Renal cortical epithelial cell (primary cell): ENCODE measurements around the gene IQCM. TPM values are rescaled to one million over a fixed set of nuclear protein-coding genes. Genes with fewer than 3 reads are reported as not detected.
A peak's percentile ranks its signal among the peaks of the same experiment; 100 is the strongest.

ENCODE experiments used
- DNase-seq: peaks from one replicate; pipeline ENCODE4 v3.0.0-alpha.2; 2011; ENCODE audit warnings: low read depth
- total RNA-seq: library from RNA; depleted of rRNA; stranded (reverse); fragments of >200 nt; gene quantifications from 2 replicates; pipeline ENCODE4 v1.2.3, GENCODE V29; 2014

IQCM gene
- total RNA-seq, 1 donor from 2014 or later = not detected

GRCh38 chr4:149711593-149712365 is 103.9 kb downstream of the IQCM start:
- DNase-seq = no peak

DNA sequence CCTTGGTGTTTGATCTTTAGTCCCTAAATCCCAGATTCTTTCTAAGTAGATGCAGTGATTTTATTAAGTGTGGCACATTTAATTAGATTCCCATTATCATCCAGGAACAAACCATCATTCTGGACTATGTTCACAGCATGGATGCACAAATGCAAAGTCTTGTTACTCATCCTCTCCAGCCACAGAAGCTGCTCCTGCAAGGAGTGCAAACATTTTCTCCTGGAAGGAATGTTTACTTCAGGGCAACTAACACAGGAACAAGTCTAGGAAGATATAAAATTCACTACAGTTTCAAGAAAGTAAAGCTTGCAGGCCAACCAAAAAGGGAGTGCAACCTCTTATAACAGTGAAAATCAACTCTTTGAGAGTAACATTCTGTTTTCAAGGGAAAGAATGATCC is 106.0 kb downstream of the IQCM start:
- peak; percentile 72 for DNase-seq

GRCh38 chr4:149708513-149709130 is 107.0 kb downstream of the IQCM start:
- DNase-seq = peak; percentile 97

DNA sequence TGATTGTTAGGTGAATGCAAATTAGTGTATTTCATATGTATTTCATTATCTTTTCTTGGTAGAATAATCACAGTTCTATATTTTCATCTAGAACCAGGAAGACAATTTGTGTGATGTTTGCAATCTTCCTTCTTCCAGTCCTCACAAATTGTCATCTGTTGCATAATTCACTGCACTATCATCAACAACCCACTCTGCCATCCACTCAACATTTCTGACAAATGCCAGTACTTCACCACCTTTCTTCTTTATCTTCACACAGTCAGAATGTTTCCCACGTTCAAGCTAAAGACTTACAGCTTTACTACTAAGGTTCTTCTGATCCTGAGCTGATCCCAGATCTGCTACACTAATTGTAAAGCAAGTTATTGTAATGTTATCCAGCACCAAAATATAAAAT is 107.8 kb downstream of the IQCM start:
- no peak for DNase-seq

GRCh38 chr4:149706942-149707341 is 108.7 kb downstream of the IQCM start:
- DNase-seq = peak; percentile 73

DNA sequence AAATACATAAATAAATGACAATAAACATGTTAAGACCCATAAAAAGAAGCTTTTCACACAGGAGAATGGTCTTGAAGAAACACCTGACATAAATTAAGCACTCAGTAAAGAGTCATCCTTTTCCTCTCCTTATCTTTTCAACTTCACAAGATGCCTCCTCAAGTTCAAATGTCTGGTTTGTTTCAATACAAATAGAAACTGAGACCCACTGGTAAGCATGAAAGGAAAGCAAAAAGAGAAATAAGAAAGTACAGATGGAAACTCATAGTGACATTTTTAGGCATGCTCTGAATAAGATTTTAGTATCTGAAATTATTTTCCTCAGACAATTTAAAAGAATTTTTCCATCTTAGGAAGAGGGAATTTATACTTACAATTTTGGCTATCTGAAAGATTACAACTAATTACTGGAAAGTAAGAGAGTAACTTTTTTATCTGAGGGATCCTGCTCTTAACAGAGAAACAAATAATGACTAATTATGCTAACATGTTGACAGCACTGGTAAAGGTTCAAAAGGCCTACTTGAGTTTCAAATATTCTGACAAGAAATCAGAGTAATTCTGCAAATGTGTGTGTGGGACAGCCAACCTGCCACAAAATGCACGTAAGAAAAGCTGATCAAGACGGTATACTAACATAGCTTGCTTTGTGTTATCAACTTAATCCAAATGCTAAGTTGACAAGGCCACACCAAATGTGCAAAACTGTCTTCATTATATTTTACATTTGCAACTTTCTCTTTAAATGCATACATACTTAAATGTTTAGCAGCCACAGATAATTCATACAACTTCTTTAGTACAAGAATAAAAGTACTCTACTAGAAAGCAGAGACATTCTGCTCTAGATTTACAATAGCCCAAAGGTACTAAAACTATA is 113.0 kb downstream of the IQCM start:
- DNase-seq = no peak

- DNase-seq = no peak
Observed at GRCh38 chr4:149701435-149702156, 114.0 kb downstream of the IQCM start.

DNA sequence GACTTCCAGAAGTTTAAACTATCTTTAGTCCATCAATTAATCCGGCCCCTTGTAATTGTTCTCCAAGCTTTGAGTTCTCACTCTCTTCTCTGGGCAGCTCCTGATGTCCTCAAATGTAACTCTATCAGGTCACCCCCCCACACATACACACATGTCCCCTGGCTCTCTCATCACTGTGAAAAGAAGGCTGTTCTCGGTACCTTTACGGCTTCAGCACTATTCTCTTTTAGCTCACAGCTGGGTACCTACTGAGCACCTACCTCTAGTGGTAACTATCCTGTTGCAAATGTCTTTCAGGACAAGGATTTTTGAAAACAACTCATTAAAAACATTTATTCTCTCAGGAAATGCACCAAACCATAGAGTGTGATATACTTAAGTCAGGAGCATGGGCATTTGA is 115.4 kb downstream of the IQCM start:
- no peak for DNase-seq

- DNase-seq = no peak
Observed at GRCh38 chr4:149699642-149700041, 116.0 kb downstream of the IQCM start.

DNA sequence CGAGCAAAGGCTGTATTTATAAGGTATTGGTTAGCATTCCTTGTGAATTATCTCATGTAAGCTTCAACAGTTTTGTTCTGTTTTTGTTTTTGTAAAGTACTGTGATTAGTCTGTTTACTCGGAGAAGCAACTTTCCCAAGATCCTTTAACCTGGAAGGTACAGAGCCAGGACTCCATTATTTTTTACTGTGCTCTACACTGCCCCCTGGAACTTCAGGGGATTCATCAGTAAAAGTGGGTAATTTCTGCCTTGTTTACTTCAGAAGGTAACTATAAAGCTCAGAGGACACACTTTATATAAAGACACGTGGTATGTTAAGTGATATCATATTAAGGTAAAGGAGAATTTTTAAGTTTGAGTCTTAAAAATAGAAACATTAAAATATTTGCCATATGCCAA is 124.9 kb downstream of the IQCM start:
- no peak for DNase-seq

DNA sequence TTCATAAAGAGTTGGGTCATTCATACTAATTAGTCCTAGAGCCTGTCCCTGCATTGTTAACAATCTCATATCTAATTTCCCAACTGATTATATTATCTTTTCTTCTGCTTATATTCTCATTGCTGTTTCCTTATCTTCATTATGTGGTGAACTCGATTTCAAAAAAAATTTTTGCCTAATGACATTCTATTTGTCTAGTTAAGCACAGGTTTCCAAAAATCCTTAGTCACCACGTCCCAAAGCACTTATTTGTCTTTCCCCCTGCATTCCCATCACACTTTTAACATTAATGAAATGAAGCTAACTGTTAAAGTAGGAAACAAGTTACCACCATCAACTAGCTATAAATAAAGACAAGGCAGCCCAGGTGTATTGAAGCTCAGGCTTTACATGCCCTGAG is 131.1 kb downstream of the IQCM start:
- no peak for DNase-seq

- no peak for DNase-seq
Observed at GRCh38 chr4:149676076-149676475, 139.6 kb downstream of the IQCM start.

- peak; percentile 16 for DNase-seq
Observed at GRCh38 chr4:149645790-149646189, 169.9 kb downstream of the IQCM start.

- peak; percentile 9 for DNase-seq
Observed at GRCh38 chr4:149638073-149638472, 177.6 kb downstream of the IQCM start.

DNA sequence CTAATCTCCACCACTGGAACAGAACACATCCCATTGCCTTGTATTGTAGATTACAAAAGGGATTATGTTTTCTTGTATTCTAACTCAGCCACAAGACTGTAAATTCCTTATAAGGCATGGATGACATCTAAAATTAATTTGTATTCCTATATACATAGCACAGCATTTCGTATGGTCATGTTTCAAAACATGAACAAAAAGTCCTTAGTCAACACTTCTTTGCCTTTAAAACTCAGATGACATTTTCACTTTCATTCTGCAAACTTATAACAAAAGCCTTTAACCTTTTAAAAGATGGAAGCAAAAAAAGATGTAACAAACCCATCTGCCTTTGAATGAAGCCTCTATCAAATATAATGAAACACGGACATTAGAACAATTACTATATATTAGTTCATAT is 181.3 kb downstream of the IQCM start:
- no peak for DNase-seq

DNA sequence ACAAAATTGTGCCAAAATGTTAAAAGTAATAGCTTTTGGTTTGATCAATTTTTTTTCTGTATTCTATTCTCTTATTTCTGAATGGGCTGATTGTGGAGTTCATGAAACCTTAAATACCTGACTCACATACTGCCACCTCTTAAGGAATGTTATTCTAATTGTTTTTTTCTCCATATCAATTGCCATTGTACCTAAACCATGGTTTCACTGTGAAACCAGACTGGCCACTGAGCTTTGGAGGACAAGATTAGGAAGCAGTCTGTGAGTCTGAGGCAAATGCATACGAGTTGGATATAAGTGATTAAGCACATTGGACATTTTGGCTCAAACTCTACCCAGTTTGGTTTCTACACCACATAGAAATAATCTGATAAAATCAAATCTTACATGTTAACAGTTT is 184.0 kb downstream of the IQCM start:
- no peak for DNase-seq

DNA sequence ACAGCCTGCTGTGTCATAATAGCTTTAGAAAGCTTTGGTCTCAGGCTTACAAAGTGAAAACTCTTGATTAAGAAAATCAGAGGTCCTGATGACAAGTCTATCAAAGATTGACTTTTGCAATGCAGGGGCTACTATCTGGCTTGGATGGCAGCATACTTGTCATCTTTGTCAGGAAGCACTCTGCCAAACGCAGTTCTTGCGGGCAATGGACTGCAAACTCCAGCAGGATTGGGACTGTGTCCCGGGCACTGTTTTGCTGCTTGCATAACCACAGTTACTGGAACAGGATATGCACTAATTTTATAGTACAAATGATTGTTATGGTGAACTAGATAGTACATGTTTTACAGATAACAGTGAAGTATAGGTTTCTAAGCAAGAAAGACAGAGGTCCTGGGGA is 185.6 kb downstream of the IQCM start:
- peak; percentile 32 for DNase-seq

DNA sequence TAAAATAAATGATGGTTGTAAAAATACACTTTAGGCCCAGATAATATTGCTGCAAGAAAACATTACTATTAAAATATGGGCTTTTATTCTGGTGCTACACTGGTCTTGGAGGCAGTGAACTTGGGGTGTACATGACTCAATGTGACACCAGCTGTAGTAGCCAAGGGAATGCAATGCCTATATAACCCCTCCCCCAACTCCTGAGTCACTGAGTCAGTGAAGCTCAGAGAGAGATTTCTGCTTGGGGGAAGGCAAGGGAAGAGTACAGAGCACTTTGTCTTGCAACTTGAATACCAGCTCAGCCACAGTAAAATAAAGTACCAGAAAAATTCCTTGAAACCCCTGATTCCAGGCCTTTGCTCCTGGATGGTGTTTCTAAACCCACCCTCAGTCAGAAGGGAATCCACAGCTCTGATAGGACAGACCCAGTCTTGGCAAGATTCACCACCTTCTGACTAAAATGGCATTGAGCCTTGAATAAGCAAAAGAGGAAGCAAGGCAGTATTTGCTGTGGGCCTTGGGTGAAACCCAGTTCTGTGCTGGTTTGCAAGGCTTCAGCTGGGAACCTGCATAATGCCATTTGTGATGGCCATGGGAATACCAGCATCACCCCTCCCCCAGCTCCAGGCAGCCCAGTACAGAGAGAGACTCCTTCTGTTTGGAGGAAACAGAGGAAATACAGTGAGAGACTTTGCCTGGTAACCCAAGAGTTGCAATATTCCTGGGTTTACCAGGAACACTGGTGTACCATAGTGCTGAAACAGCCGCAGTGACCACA is 209.9 kb downstream of the IQCM start:
- DNase-seq = peak; percentile 90

DNA sequence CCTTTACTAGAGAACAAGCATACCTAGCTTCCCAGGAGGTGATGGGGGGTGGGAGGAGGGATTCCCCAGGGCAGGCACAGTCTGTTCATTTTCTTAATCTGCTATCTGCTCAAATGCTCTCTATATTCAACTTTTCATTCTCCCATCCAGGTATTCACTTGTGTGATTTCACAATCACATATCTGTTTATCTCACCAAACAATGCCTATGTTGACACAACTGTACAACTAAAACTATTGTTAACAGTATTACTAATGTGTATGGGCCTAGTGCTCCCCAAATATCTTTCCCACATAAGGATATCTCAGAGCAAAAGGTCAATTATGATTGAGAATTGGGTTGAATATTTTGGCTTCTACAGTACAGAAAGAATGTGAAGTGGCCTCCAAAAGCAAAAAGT is 210.8 kb downstream of the IQCM start:
- DNase-seq = no peak

GRCh38 chr4:149595500-149595899 is 220.1 kb downstream of the IQCM start:
- no peak for DNase-seq

DNA sequence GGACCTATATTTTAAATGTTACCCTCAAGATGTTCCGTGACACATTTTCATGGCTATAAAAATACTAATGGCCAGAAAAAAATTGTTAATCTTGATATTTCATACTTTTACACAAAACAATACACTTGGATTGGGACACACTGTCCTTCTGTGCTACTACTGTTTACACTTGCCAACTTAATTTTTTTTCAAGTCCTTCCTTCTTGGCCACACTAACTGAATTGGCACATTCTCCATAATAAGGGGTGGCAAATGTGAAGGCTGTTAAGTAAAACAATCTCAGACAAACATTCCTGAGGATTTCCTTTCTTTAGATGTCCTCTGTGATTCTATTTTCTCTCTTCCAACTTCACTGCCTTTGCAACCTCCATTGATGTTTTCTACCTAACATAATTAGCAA is 225.8 kb downstream of the IQCM start:
- DNase-seq = no peak
